CD4-positive, alpha-beta T cell (primary cell): ENCODE data around the gene NDC1. TPM values are rescaled to one million over a fixed set of nuclear protein-coding genes. Genes with fewer than 3 reads are reported as not detected.

Source experiments
- ATAC-seq: fragments of 200-7000 bp; cut with Tn5 transposase; one replicate; pipeline ENCODE4 v1.10.0; 2022; ENCODE audit warnings: mild to moderate bottlenecking; ENCODE audit not compliant: poor library complexity
- CTCF ChIA-PET: fragments of 350-600 bp; sonication (Branson Sonifier 250); formaldehyde crosslinking; loops from one replicate; lab custom pipeline; 2021; ENCODE audit warnings: antibody characterized with exemption, inconsistent platforms; lab: Charles Lee
- POLR2A ChIA-PET: fragments of 350-600 bp; sonication (Branson Sonifier 250); formaldehyde crosslinking; loops from one replicate; lab custom pipeline; 2021; ENCODE audit warnings: antibody characterized with exemption, inconsistent platforms; lab: Charles Lee
- DNase-seq, 14 experiments: peaks; one replicate each; pipeline ENCODE4 v3.0.0-alpha.2; 2013 to 2020; ENCODE audit warnings: mixed read lengths in 2 of 14
- H3K27ac ChIP-seq, 2 donors: one replicate each; pipeline versions ENCODE4 v1.5.1 to v1.7.0; 2013; ENCODE audit warnings: low read length in 2 of 2, low read depth in 1 of 2, mild to moderate bottlenecking in 1 of 2
- H3K27me3 ChIP-seq, 2 experiments: 1 replicate in 1 of 2; 2 replicates in 1 of 2; pipeline versions ENCODE4 v1.6.1 to v1.7.0; 2013; ENCODE audit warnings: low read length in 2 of 2, control low read depth in 1 of 2, mild to moderate bottlenecking in 1 of 2, moderate library complexity in 1 of 2; ENCODE audit not compliant: insufficient read depth in 2 of 2, control insufficient read depth in 1 of 2
- H3K36me3 ChIP-seq: one replicate; pipeline ENCODE4 v1.6.1; 2013; ENCODE audit warnings: low read length, control low read depth; ENCODE audit not compliant: insufficient read depth
- H3K4me1 ChIP-seq: one replicate; pipeline ENCODE4 v1.6.1; 2013; ENCODE audit warnings: low read length, control low read depth; ENCODE audit not compliant: insufficient read depth
- H3K4me3 ChIP-seq: one replicate; pipeline ENCODE4 v1.5.1; 2013; ENCODE audit warnings: mild to moderate bottlenecking, low read length, moderate library complexity
- H3K9me3 ChIP-seq, 2 experiments: 1 replicate in 1 of 2; 2 replicates in 1 of 2; pipeline versions ENCODE4 v1.6.1 to v1.7.0; 2013; ENCODE audit warnings: low read length in 2 of 2, mild to moderate bottlenecking in 2 of 2, control low read depth in 1 of 2, moderate library complexity in 1 of 2; ENCODE audit not compliant: control insufficient read depth in 1 of 2, insufficient read depth in 1 of 2
- H3K27ac Mint-ChIP-seq: one replicate; pipeline ENCODE4 v1.8.0; 2020; ENCODE audit warnings: mixed read lengths
- H3K27me3 Mint-ChIP-seq: one replicate; pipeline ENCODE4 v1.8.0; 2021; ENCODE audit warnings: mixed read lengths
- H3K36me3 Mint-ChIP-seq: one replicate; pipeline ENCODE4 v1.8.0; 2021; ENCODE audit warnings: low read depth, mixed read lengths
- H3K4me1 Mint-ChIP-seq: one replicate; pipeline ENCODE4 v1.8.0; 2021; ENCODE audit warnings: low read depth, mixed read lengths
- H3K4me3 Mint-ChIP-seq: one replicate; pipeline ENCODE4 v1.8.0; 2020; ENCODE audit warnings: mild to moderate bottlenecking, mixed read lengths
- H3K9me3 Mint-ChIP-seq: one replicate; pipeline ENCODE4 v1.8.0; 2020; ENCODE audit warnings: mixed read lengths
- intact Hi-C, 2 experiments: fragments of 100-400 bp; cut with DNase I in 1 of 2; cut with micrococcal nuclease in 1 of 2; formaldehyde crosslinking; loops; one replicate each; pipeline versions ENCODE4 v1.15.1 to v1.9.0; 2023 to 2025; cut with DNase I, micrococcal nuclease
- total RNA-seq, 174 experiments: library from RNA in 2 of 174; stranded (reverse) in 2 of 174; gene quantifications; one replicate each; pipeline ENCODE4 v1.2.3 and lab custom pipeline; 2021 to 2026
- TF ChIP-seq, protein P1 (sequence below): fragments of 200-600 bp; IDR thresholded peaks from one replicate; pipeline ENCODE4 v1.8.0; 2022; ENCODE audit warnings: antibody characterized with exemption, mild to moderate bottlenecking

The NDC1 gene
- total RNA-seq, 2 experiments from 2014 or later: 5.4 to 8.1 TPM

DNA sequence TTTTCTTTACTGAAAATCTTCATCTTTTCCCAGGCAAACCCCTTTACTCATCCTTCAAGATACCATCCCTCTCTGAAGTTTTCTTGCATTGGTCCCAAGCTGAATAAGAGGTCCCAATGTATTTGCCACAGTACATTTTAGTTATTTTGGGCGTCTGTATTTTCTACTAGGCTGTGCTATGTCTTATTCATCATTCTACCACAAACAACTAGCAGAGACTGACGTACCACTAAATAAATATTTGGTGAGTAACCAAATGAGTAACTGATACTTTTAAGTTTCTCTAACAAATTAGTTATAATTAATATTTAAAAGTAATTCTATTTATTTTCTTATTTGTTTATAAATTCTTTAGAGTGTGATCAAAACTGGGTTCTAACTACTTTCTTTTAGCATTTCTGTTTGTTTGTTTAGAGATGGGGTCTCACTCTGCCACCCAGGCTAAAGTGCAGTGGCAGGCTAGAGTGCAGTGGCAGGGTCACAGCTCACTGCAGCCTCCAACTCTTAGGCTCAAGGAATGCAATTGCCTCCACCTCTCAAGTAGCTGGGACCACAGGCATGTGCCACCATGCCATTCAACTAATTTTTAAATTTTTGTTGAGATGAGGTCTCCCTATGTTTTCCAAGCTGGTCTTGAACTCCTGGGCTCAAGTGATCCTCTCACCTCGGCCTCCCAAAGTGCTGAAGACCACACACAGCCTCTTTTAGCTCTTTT, 33.1 kb downstream of the NDC1 start:
- Histone ChIP-seq H3K4me1 (no peaks in the 10 kb centered on the region), H3K4me3 (no peak overlapping the region), H3K27ac (no peak overlapping the region), H3K36me3 (peaks cover 68% of the 10 kb centered on the region), H3K27me3 (no peaks in the 10 kb centered on the region), H3K9me3 (no peaks in the 10 kb centered on the region)
- Mint-ChIP-seq H3K9me3 (no peaks in the 10 kb centered on the region), H3K36me3 (peaks cover 90% of the 10 kb centered on the region), H3K4me3 (no peak overlapping the region), H3K4me1 (no peaks in the 10 kb centered on the region), H3K27me3 (no peaks in the 10 kb centered on the region), H3K27ac (no peak overlapping the region)
- ChIA-PET CTCF (interaction anchor here (0.6 kb wide), 1 partner anchor 51 kb away, joined by 3 read pairs; no protein-coding TSS in a partner anchor), POLR2A (no interaction called here)
- ATAC-seq (no peak), DNase-seq (no peak)
- TF ChIP-seq, protein P1, sequence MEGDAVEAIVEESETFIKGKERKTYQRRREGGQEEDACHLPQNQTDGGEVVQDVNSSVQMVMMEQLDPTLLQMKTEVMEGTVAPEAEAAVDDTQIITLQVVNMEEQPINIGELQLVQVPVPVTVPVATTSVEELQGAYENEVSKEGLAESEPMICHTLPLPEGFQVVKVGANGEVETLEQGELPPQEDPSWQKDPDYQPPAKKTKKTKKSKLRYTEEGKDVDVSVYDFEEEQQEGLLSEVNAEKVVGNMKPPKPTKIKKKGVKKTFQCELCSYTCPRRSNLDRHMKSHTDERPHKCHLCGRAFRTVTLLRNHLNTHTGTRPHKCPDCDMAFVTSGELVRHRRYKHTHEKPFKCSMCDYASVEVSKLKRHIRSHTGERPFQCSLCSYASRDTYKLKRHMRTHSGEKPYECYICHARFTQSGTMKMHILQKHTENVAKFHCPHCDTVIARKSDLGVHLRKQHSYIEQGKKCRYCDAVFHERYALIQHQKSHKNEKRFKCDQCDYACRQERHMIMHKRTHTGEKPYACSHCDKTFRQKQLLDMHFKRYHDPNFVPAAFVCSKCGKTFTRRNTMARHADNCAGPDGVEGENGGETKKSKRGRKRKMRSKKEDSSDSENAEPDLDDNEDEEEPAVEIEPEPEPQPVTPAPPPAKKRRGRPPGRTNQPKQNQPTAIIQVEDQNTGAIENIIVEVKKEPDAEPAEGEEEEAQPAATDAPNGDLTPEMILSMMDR: no peak
- intact Hi-C loops: no loop called here

DNA sequence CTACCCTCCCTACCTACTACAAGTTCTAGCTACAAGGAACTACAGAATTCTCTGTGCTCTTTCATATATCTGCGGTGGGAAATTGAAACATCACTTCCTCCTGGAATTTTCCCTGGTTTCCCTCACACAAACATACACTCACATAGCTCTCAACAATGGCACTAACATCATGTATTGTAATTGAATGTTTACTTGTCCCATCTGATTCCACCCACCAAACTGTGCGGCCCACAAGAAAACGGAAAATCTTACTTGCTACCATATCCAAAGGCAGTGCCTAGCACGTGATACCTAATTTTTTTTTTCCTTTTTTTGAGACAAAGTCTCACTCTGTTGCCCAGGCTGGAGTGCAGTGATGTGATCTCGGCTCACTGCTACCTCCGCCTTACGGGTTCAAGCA, 33.9 kb downstream of the NDC1 start:
- ATAC-seq (no peak), DNase-seq (no peak)
- Histone ChIP-seq H3K9me3 (no peaks in the 10 kb centered on the region), H3K4me1 (no peaks in the 10 kb centered on the region), H3K27me3 (no peaks in the 10 kb centered on the region), H3K36me3 (peaks cover 69% of the 10 kb centered on the region), H3K4me3 (no peak overlapping the region), H3K27ac (no peak overlapping the region)
- no peaks in the 10 kb centered on the region for H3K27me3 Mint-ChIP-seq
- ChIA-PET POLR2A (no interaction called here), CTCF (no interaction called here)
- no peaks in the 10 kb centered on the region for H3K4me1 Mint-ChIP-seq
- peaks cover 91% of the 10 kb centered on the region for H3K36me3 Mint-ChIP-seq
- intact Hi-C loops: no loop called here
- TF ChIP-seq, protein P1: no peak
- H3K27ac Mint-ChIP-seq: no peak overlapping the region
- H3K4me3 Mint-ChIP-seq: no peak overlapping the region
- H3K9me3 Mint-ChIP-seq: no peaks in the 10 kb centered on the region

DNA sequence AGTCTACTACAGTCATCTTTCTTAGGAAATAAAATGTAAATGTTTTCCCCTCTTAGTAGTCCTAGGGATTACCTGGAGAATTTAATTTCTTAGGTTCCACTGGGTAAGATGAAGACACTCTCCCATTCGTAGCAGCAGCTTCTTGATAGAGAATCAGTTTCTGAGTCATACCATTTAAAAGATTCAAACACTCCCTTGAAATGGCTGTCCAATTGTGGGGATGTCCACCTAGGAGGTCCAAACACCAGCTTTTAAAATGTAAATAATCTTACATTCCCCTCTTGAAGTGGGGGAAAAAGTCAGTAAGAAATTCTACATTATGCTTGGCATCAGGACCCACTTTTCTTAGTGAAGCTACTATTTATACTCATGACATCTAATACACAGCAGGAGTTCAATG, 37.5 kb downstream of the NDC1 start:
- no peak overlapping the region for H3K27ac ChIP-seq
- no peaks in the 10 kb centered on the region for H3K27me3 ChIP-seq
- Mint-ChIP-seq H3K4me3 (no peak overlapping the region), H3K27me3 (no peaks in the 10 kb centered on the region), H3K9me3 (no peaks in the 10 kb centered on the region), H3K27ac (no peak overlapping the region), H3K4me1 (no peaks in the 10 kb centered on the region), H3K36me3 (peaks cover 86% of the 10 kb centered on the region)
- DNase-seq: no peak
- H3K4me3 ChIP-seq: no peak overlapping the region
- CTCF ChIA-PET: no interaction called here
- no peaks in the 10 kb centered on the region for H3K9me3 ChIP-seq
- peaks cover 66% of the 10 kb centered on the region for H3K36me3 ChIP-seq
- POLR2A ChIA-PET: no interaction called here
- TF ChIP-seq, protein P1: no peak
- no peak for ATAC-seq
- no peaks in the 10 kb centered on the region for H3K4me1 ChIP-seq
- intact Hi-C loops: no loop called here
